Mucosa of descending colon (tissue), 3 donors: Measurements from ENCODE around the gene CKAP4. TPM values are rescaled to one million over a fixed set of nuclear protein-coding genes. Genes with fewer than 3 reads are reported as not detected.

Experiments
- ATAC-seq: fragments of 200-7000 bp; cut with Tn5 transposase; one replicate; pipeline ENCODE4 v1.9.1; 2020; ENCODE audit warnings: mild to moderate bottlenecking, moderate library complexity
- DNase-seq, 3 donors: peaks; one replicate each; pipeline ENCODE4 v3.0.0-alpha.2; 2020
- H3K36me3 ChIP-seq: fragments of 200-600 bp; one replicate; pipeline ENCODE4 v1.8.0; 2021; ENCODE audit warnings: low read depth, mild to moderate bottlenecking
- H3K4me1 ChIP-seq: fragments of 200-600 bp; one replicate; pipeline ENCODE4 v1.8.0; 2021; ENCODE audit warnings: low read depth, mild to moderate bottlenecking
- H3K4me3 ChIP-seq: fragments of 200-600 bp; one replicate; pipeline ENCODE4 v1.8.0; 2021; ENCODE audit warnings: mild to moderate bottlenecking
- H3K9me3 ChIP-seq: fragments of 200-600 bp; one replicate; pipeline ENCODE4 v1.8.0; 2021; ENCODE audit warnings: mild to moderate bottlenecking
- intact Hi-C, 2 donors: fragments of 100-400 bp; cut with DNase I in 1 of 2; cut with micrococcal nuclease in 1 of 2; formaldehyde crosslinking; loops; one replicate each; pipeline versions ENCODE4 v1.11.0 to v1.11.1; 2022; cut with DNase I, micrococcal nuclease
- total RNA-seq, 3 donors: library from RNA; stranded (reverse); fragmentation: NEBNext Ultra II Directional in 2 of 3; extraction: Animal tissue kit (Norgen Biotek cat#: 25700) in 2 of 3; gene quantifications; one replicate each; pipeline versions ENCODE4 v1.2.1 to v1.2.4, GENCODE V29; 2021 to 2023
- TF ChIP-seq, protein P1 (sequence below): fragments of 200-600 bp; IDR thresholded peaks from one replicate; pipeline ENCODE4 v1.8.0; 2022; ENCODE audit warnings: antibody characterized with exemption, mild to moderate bottlenecking
- donor health status: DM: no; HTN: no; CAD: no; lungs with moderate emphysema.
- donor health status: DM: no; HTN: no; CAD: no.
- donor health status: DM: no; HTN: yes; CAD: no.

The CKAP4 gene
- total RNA-seq, 3 donors from 2014 or later = 40.6 to 103 (median 46.8) TPM

DNA sequence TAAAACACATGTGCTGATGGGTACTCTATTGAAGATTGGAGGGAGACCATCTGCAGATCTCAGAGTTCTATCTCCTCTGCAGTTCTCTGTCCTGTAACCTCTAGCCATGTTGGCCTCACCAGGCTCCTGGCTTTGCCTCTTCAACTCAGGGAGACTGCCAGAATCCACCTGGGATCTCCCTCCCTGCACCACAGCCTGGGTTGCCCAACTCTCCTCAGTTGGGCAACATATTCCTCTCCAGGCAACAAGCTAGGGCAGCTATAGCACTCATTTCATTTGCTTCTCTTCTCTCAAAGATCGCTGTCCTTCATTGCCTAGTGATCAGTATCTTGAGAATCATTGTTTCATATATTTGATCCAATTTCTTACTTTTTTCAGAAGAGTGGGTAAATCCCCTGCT lies 28.8 kb downstream of the CKAP4 start:
- peaks cover 7% of the 10 kb centered on the region for H3K9me3 ChIP-seq
- H3K4me1 ChIP-seq = no peaks in the 10 kb centered on the region
- no peak for ATAC-seq
- TF ChIP-seq, protein P1, sequence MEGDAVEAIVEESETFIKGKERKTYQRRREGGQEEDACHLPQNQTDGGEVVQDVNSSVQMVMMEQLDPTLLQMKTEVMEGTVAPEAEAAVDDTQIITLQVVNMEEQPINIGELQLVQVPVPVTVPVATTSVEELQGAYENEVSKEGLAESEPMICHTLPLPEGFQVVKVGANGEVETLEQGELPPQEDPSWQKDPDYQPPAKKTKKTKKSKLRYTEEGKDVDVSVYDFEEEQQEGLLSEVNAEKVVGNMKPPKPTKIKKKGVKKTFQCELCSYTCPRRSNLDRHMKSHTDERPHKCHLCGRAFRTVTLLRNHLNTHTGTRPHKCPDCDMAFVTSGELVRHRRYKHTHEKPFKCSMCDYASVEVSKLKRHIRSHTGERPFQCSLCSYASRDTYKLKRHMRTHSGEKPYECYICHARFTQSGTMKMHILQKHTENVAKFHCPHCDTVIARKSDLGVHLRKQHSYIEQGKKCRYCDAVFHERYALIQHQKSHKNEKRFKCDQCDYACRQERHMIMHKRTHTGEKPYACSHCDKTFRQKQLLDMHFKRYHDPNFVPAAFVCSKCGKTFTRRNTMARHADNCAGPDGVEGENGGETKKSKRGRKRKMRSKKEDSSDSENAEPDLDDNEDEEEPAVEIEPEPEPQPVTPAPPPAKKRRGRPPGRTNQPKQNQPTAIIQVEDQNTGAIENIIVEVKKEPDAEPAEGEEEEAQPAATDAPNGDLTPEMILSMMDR = no peak
- no peak overlapping the region for H3K4me3 ChIP-seq
- DNase-seq = no peak
- intact Hi-C loops = no loop called here
- no peaks in the 10 kb centered on the region for H3K36me3 ChIP-seq

- ATAC-seq (no peak), DNase-seq (no peak)
- Histone ChIP-seq H3K9me3 (peaks cover 7% of the 10 kb centered on the region), H3K36me3 (no peaks in the 10 kb centered on the region), H3K4me3 (no peak overlapping the region), H3K4me1 (no peaks in the 10 kb centered on the region)
- intact Hi-C loops = no loop called here
- TF ChIP-seq, protein P1 = no peak
Observed at GRCh38 chr12:106217706-106218105, 30.1 kb downstream of the CKAP4 start.

- no peak overlapping the region for H3K4me3 ChIP-seq
- TF ChIP-seq, protein P1 = no peak
- H3K4me1 ChIP-seq = no peaks in the 10 kb centered on the region
- DNase-seq (no peak), ATAC-seq (no peak)
- no peaks in the 10 kb centered on the region for H3K36me3 ChIP-seq
- intact Hi-C loops = no loop called here
- H3K9me3 ChIP-seq = peaks cover 7% of the 10 kb centered on the region
Observed at GRCh38 chr12:106214571-106214970, 33.2 kb downstream of the CKAP4 start.

GRCh38 chr12:106213662-106214061 lies 34.2 kb downstream of the CKAP4 start:
- Histone ChIP-seq H3K4me3 (no peak overlapping the region), H3K9me3 (peaks cover 7% of the 10 kb centered on the region), H3K4me1 (no peaks in the 10 kb centered on the region), H3K36me3 (no peaks in the 10 kb centered on the region)
- DNase-seq = no peak
- ATAC-seq = no peak
- TF ChIP-seq, protein P1 = no peak
- intact Hi-C loops = no loop called here

DNA sequence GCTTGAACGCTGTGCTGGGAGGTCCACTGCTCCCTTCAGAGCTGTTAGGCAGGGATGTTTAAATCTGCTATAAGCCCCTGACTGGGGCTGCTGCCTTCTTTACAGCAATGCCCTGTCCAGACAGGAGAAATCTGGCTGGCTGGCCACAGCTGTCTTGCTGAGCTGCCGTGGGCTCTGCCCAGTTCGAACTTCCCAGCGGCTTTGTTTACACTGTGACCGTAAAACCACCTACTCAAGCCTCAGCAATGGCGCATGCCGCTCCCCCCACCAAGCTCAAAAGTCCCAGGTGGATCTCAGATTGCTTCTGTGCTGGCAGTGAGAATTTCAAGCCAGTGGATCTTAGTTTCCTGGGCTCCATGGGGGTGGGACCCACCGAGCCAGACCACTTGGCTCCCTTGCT lies 35.8 kb downstream of the CKAP4 start:
- Histone ChIP-seq H3K4me3 (no peak overlapping the region), H3K4me1 (no peaks in the 10 kb centered on the region), H3K9me3 (no peaks in the 10 kb centered on the region), H3K36me3 (no peaks in the 10 kb centered on the region)
- intact Hi-C loops = no loop called here
- ATAC-seq (no peak), DNase-seq (no peak)
- TF ChIP-seq, protein P1 = no peak
